Ramos (cell line): Measurements from ENCODE around the gene POC1B.

ENCODE experiments used
- in situ Hi-C: fragments of 300-500 bp; cut with MboI; formaldehyde crosslinking; loops from one replicate; pipeline ENCODE4 v1.14.3; 2022; ENCODE audit warnings: low sequenced_read_pairs; ENCODE audit not compliant: unreplicated experiment

POC1B gene

DNA sequence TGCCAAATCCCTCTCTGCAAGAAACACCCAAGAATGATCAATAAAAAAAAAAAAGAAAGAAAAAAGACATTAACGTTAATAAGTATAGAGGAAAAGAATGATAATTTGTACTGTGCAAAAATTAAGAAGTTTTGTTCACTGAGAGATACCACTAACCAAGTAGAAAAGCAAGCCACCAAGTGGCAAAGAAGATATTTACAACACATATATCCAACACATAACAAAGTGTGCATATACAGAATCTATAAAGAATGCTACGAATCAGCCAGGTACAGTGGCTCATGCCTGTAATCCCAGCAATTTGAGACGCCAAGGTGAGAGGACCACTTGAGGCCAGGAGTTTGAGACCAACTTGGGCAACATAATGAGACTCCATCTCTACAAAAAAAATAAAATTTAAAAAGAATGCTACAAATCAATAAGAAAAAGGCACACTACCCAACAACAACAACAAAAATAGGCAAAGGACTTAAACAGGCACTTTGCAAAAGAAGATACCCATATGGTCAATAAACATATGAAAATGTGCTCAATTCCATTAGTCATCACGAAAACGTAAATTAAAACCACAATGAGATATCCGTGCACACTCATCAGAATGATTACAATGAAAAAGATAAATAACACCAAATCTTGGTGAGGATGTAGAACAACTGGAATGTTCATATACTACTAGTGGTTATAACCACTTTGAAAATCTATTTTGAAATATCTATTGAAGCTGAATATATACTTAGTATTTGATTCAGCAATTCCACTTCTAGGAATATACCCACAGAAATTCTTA, 21.1 kb downstream of the POC1B start:
- in situ Hi-C loops: no loop called here

GRCh38 chr12:89501793-89502192, 24.1 kb downstream of the POC1B start:
- in situ Hi-C loops: no loop called here

DNA sequence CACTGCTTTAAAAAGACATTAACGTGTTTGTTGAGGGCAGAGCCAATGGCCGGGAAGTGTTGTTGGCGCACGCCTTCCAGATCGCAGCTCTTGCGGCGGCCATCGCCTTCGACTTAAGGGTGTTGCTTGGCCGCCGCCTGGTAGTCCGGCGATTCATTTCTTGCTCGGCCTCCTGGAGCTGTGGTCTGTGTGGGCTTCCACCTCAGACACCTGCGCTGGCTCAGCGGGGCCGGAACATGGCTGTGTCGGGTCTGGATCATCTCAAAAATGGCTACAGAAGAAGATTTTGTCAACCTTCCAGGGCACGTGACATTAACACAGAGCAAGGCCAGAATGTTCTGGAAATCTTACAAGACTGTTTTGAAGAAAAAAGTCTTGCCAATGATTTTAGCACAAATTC, 26.0 kb downstream of the POC1B start:
- in situ Hi-C loops: no loop called here

GRCh38 chr12:89497467-89497866, 28.4 kb downstream of the POC1B start:
- in situ Hi-C loops: no loop called here

GRCh38 chr12:89497005-89497404, 28.8 kb downstream of the POC1B start:
- in situ Hi-C loops: no loop called here

DNA sequence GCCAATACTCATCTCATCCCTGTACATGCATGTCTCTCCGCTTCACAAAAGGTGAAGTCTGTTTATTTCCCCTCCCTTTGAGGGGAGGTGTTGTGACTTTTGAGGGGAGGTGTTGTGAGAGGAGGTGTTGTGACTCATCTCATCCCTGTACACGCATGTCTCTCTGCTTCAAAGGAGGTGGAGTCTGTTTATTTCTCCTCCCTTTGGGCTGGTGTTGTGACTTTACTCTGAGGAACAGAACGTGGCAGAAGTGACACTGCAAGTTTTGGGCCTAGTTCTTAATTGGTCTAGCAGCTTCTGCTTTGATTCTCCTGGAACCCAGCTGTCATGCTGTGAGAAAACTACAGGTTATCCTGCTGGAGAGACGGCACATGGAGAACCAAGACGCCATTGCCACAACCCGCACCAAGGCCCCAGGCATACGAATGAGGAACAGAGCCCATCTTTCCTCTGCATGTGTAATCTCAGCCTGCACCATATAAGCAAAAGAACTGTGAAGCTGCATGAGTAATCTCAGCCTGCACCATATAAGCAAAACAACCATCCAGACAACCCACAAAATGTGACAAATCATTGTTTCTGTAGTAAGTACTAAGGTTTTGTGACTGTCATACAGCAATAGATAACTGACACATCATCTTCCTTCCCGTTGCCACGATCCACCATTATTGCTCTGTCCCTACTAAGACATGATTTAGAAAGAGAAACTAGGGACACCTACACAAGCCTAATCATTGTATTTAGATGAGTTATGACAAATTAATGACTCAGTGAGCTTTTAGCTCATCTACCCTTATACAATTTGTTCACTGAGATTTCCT, 31.2 kb downstream of the POC1B start:
- in situ Hi-C loops: no loop called here

DNA sequence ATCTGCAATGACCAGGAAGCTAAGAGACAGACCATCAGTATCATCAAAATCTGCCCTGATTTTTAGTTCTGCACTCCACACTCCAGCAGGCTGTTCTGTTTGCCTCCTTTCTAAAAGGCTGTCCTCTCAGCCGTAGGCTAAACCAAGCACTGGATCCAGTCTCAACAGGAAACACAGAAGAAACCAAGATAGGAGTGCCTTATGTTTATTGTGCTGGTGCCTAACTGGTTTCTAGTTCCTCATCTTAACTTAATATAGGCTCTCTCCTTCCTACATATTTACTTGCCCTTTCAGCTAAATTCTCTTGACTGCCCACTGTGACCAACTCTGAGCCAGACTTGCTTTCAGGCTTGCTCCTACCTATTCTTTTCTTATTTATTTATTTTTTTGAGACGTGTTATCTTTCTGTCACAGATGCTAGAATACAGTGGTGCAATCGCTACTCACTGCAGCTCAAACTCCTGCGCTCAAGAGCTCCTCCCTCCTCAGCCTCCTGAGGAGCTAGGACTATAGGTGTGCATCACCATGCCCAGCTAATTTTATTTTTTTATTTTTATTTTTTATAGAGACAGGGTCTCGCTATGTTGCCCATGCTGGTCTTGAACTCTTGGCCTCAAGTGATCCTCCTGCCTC, 32.1 kb downstream of the POC1B start:
- in situ Hi-C loops: no loop called here

- in situ Hi-C loops: no loop called here
Measured at GRCh38 chr12:89492883-89493282, 33.0 kb downstream of the POC1B start.

DNA sequence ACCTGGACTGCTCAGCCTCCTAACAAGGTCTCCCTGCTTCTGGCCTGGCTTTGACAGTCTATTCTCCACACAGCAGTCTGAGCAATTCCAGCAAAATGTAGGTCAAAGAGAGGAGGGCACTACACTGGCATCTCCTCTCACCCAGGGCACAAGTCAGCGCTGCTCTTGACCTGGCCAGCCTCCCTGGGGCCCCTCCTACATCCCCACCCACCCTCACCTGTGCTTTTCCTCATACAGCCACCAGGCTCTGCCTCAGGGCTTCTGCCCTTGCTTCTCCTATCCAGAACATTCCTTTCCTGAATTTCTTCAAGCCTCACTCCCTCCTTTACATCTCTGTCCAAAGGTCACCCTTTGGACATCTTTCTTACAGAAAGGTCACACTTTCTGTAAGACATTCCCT, 34.9 kb downstream of the POC1B start:
- in situ Hi-C loops: no loop called here

- in situ Hi-C loops: no loop called here
Measured at GRCh38 chr12:89486264-89486663, 39.6 kb downstream of the POC1B start.

- in situ Hi-C loops: no loop called here
Measured at GRCh38 chr12:89484470-89484869, 41.4 kb downstream of the POC1B start.

DNA sequence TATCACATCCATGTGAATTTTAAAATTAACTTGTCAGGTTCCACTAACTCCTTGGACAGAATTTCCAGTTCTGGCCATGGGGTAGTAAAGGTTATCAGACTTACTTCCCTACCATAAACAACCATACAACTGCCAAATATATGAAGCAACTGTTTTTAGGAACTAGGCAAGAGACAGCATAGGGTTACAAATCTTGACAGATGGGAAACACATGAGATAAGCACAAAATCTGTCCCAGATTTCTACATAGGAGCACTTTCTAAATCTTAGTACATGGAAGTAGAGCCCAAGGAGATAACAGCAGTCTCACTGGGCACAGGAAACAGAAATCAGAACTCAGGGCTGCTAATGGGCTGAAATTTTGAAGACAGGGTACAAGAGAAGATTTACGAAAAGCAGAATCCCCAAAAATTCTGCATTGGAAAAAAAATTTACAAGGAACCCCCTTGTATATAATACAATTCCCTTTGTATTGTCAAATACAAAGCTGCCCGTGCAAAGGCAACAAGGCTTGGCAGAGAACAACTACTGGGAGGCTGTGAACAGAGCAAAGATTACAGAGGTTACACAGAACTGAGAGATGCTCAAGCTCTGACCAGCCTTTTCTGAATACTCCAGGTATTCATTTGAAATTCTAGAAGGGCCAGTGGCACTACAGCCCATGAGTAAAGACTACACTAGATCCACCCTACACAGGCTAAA, 44.5 kb downstream of the POC1B start:
- in situ Hi-C loops: no loop called here

DNA sequence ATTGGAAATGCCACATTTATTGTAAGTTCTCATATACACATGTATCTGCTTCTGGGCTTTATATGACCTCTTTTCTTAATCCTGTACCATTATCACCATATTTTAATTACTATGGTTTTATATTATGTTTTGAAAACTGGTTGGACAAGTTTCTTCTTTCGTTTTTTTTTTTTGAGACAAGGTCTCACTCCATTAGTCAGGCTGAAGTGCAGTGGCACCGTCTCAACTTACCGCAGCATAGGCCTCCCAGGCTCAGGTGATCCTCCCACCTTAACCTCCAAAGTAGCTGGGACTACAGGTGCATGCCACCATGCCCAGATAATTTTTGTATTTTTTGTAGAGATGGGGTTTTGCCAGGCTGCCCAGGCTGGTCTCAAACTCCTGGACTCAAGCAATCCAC, 45.9 kb downstream of the POC1B start:
- in situ Hi-C loops: no loop called here

- in situ Hi-C loops: no loop called here
Measured at GRCh38 chr12:89477633-89478279, 48.1 kb downstream of the POC1B start.

DNA sequence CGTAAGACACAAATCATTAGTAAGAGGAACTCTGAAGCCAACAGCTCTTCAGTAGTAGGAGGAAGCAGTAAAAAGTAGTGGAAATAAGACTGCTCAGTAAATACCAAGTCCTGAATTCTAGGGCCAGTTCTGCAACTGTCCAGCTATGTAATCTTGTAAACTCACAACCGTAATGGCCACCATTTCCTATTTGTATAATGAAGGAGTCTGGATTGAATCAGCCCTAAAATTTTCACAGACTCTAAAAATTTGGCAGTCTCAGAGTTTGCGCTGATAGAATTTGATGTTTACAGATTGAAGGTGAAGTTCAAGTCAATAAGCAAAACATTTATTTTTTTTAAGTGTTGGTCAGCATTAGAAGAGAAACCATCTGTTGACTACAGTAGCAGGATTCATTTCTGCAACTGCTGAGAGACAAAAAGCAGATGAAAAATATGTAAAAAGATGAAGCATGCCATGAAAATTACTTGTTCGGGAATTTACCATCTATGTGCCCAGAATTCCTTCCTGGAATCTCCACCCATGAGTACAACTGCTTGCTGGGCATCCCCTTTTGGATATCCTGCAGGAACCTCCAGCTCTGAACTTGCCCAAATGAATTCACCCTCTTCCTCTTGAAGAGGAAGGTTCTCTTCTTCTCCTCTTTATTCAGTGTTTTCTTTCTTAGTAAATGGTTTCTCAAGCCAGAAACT, 48.8 kb downstream of the POC1B start:
- in situ Hi-C loops: no loop called here

DNA sequence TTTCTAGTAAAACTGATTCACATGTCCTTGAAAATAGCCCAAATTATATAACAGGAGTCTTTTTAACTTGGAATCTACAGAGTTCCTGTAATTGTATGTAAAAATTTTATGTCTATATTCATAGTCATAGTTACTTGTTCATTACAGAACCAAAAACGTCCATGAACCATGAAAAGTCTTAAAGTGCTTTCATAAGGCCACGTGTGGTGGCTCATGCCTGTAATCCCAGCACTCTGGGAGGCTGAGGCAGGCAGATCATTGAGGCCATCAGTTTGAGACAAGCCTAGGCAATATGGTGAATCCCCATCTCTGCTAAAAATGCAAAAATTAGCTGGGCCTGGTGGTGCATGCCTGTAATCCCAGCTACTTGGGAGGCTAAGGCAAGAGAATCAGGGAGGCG, 49.6 kb downstream of the POC1B start:
- in situ Hi-C loops: no loop called here

DNA sequence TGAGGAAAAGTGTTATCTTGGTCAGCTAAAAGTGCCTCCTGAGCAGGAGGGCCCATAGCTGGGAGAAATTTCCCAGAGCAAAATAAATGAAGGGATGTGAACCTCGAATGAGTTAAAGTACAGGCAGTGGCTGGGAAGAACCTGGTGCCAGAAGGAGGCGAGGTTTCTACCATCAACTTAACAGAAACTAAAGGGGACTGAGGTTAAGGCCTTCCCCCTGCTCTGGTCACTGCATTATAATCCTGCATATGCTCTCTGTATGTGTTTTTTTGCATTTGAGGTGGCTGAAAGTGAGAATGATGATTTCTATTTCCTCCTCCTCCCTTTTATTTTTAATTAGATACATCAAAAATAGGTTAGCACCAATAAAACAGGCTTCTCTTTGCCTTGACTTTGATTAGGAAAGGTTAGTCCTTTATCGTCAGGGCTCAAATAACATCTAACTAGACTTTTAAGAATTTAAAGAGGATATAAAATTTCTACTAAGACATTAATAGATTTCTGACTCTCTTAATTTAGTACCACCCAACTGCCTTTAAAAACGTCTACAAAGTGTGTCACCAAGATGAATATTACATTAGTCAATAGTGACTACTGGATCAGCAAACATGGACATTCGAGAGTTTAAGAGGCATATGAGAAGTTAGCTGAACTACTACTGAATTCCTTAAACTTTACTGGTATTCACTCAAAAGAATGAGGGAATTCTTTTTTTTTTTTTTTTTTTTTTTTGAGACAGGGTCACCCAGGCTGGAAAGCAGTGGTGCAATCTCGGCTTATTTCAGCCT, 50.5 kb downstream of the POC1B start:
- in situ Hi-C loops: no loop called here

DNA sequence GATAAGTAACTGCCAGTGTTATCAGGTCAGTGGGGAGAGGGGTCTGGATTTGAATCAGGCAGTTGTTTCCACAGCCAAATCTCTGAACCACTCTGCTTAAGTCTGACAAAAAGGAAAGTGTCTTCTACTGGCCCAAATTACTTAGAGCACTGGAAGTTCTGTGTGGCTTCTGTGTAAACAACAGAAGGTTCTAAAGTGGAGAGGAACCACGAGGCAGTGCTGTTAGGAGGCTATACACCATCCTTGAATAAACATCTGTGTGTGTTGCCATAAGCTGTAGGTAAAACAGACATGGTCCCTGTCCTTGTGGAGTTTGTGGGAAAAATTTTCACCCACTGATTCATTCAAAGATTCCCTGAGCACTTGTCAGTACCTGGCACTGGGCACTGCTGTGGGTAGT, 51.2 kb downstream of the POC1B start:
- in situ Hi-C loops: no loop called here

DNA sequence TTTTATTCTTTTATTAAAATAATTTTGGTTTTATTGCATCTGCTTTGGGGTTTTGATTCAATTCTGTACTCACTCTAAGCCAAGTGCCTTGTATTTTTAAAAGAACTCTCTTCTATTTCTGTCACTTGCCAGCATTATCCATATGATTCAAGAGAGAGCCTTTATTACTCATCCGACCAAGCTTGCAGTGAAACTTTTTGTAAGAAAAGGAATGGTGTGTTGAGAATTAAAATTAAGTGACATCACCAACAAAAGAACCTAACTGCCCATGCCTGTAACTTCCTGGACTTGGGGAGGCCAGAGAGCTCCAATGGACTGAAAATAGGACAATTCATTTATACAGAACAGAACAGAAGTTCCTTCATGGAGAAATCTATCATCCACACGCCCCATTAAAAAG, 53.3 kb downstream of the POC1B start:
- in situ Hi-C loops: no loop called here
